Body of pancreas (tissue), 4 donors: Measurements from ENCODE around the gene DGKA.

Experiments used
- CTCF ChIP-seq, 7 experiments: fragments of 450-650 bp in 4 of 7; fragments of 200-600 bp in 3 of 7; sonication (generic) in 3 of 7; IDR thresholded peaks; one replicate each; pipeline ENCODE4 v1.5.1; 2016 to 2019; ENCODE audit warnings: antibody characterized with exemption in 7 of 7
- POLR2A ChIP-seq, 3 donors: fragments of 450-650 bp; IDR thresholded peaks; one replicate each; pipeline ENCODE4 v1.6.1; 2016; ENCODE audit warnings: antibody characterized with exemption in 3 of 3, mild to moderate bottlenecking in 2 of 3

GRCh38 chr12:55906056-55906455, 24.9 kb upstream of the DGKA start:
- TF ChIP-seq POLR2A (IDR thresholded peaks at IDR 0.05) (no peak), CTCF (IDR thresholded peaks at IDR 0.05) (no peak)
